Measurements from ENCODE around the gene PKN2. TPM values are rescaled to one million over a fixed set of nuclear protein-coding genes. Genes with fewer than 3 reads are reported as not detected.

Gene PKN2
- total RNA-seq, 2 donors from 2014 or later, result 29.7 to 66.9 TPM

DNA sequence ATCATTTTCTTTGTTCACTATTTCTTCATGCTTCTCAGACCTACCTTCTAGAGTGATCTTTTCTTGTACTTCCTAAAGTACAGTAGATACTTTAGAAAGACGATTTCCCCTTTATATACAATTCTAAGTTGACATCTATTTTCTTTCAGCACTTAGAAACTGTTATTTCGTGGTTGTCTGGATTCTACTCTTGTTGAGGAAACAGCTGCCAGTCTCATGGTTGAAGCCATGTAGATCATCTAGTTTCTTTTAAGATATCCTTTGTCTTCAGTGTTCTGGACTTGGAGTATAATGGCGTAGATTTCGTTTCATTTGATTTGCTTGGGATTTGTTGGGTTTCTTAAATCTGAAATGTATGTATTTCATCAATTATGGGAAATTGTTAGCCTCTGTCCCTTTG is 67.6 kb downstream of the PKN2 start:
- Histone ChIP-seq H3K27ac (no peak overlapping the region), H3K36me3 (no peaks in the 10 kb centered on the region), H3K27me3 (replicated peaks; ENCODE audit: insufficient read depth) (no peaks in the 10 kb centered on the region), H3K9me3 (no peaks in the 10 kb centered on the region), H3K4me3 (no peak overlapping the region), H3K4me1 (ENCODE audit: control insufficient read depth in 1 of 2, low read depth in 2 of 2) (no peaks in the 10 kb centered on the region)
- no peak for TF ChIP-seq CTCF (IDR thresholded peaks at IDR 0.05)
- DNase-seq (ENCODE audit: low spot score) (no peak), ATAC-seq (ENCODE audit: insufficient number of reproducible peaks, low FRiP score, low read depth) (no peak)

DNA sequence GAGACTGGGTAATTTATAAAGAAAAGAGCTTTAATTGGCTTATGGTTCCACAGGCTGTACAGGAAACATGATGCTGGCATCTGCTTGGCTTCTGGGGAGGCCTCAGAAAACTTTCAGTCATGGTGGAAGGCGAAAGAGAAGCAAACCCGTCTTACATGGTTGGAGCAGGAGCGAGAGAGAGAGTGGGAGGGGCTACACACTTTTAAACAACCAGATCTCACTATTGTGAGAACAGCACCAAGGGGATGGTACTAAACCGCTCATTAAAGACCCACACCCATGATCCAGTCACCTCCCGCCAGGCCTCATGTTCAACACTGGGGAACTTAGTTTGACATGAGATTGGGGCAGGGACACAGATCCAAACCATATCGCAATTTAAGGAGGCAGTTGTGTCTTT is 69.4 kb downstream of the PKN2 start:
- ATAC-seq (ENCODE audit: insufficient number of reproducible peaks, low FRiP score, low read depth) (no peak), DNase-seq (ENCODE audit: low spot score) (no peak)
- Histone ChIP-seq H3K9me3 (no peaks in the 10 kb centered on the region), H3K27me3 (replicated peaks; ENCODE audit: insufficient read depth) (no peaks in the 10 kb centered on the region), H3K36me3 (no peaks in the 10 kb centered on the region), H3K4me1 (ENCODE audit: control insufficient read depth in 1 of 2, low read depth in 2 of 2) (no peaks in the 10 kb centered on the region), H3K4me3 (no peak overlapping the region), H3K27ac (no peak overlapping the region)
- no peak for TF ChIP-seq CTCF (IDR thresholded peaks at IDR 0.05)

DNA sequence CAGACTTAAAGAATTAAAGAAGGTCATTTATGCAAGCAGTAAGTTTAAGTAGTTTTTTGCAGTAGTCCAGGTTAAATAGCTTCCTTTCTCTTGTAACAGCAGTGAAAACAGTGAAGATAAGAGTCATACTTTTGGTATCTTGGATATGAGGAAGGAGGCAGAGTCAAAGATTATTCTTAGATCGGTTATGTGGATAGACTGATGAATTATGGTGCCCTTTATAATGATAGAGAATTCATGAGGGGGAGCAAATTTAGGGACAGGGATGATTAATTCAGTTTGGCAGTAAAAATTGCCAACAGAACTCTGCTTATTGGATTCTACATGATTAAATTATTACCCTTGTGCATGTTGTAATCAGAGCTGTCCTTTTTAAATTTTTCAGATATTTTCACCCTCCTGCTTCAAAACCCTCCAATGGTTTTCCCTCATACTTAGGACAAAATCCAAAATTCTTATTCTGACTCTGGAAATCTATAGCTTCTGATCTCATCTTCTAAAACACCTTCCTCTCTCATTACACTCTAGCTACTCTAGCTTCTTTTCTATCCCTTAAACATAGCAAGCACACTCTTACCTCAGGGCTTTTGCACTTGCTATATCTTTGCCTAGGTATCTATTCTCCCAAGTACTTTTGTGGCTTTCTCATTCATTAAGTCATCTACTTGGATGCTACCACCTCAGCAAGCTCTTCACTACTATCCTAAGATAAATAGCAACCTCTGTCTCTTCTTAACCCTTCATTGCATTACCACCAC is 79.8 kb downstream of the PKN2 start:
- no peak for DNase-seq (ENCODE audit: low spot score)
- H3K27me3 ChIP-seq (replicated peaks; ENCODE audit: insufficient read depth), result no peaks in the 10 kb centered on the region
- no peaks in the 10 kb centered on the region for H3K9me3 ChIP-seq
- TF ChIP-seq CTCF (IDR thresholded peaks at IDR 0.05), result no peak
- H3K36me3 ChIP-seq, result no peaks in the 10 kb centered on the region
- H3K4me3 ChIP-seq, result no peak overlapping the region
- no peak overlapping the region for H3K27ac ChIP-seq
- no peak for ATAC-seq (ENCODE audit: insufficient number of reproducible peaks, low FRiP score, low read depth)
- H3K4me1 ChIP-seq (ENCODE audit: control insufficient read depth in 1 of 2, low read depth in 2 of 2), result peaks cover 6 to 28% of the 10 kb centered on the region in 2 donors

DNA sequence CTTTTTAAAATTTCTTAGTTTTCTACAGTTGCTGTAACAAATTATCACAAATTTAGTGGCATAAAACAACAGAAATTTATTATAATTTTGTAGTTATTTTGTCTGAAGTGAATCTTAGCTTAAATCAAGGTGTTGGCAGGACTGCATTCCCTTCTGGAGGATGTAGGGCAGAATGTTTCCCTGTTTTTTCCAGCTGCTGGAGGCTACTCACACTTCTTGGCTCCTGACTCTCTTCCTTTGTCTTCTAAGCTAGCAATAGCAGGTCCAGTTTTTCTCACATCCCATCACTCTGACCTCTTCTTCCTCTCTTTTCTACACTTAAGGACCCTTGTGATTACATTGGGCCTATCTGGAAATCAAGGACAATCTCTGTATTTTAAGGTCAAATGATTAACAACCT is 84.1 kb downstream of the PKN2 start:
- H3K4me1 ChIP-seq (ENCODE audit: control insufficient read depth in 1 of 2, low read depth in 2 of 2), result peaks cover 0 to 12% of the 10 kb centered on the region in 2 donors
- no peaks in the 10 kb centered on the region for H3K36me3 ChIP-seq
- TF ChIP-seq CTCF (IDR thresholded peaks at IDR 0.05), result no peak
- H3K27ac ChIP-seq, result no peak overlapping the region
- DNase-seq (ENCODE audit: low spot score), result no peak
- ATAC-seq (ENCODE audit: insufficient number of reproducible peaks, low FRiP score, low read depth), result no peak
- no peaks in the 10 kb centered on the region for H3K9me3 ChIP-seq
- no peak overlapping the region for H3K4me3 ChIP-seq
- H3K27me3 ChIP-seq (replicated peaks; ENCODE audit: insufficient read depth), result no peaks in the 10 kb centered on the region

- TF ChIP-seq CTCF (IDR thresholded peaks at IDR 0.05), result no peak
- Histone ChIP-seq H3K9me3 (no peaks in the 10 kb centered on the region), H3K4me1 (ENCODE audit: control insufficient read depth in 1 of 2, low read depth in 2 of 2) (peaks cover 0 to 6% of the 10 kb centered on the region in 2 donors), H3K27ac (no peak overlapping the region), H3K4me3 (no peak overlapping the region), H3K36me3 (no peaks in the 10 kb centered on the region), H3K27me3 (replicated peaks; ENCODE audit: insufficient read depth) (no peaks in the 10 kb centered on the region)
- DNase-seq (ENCODE audit: low spot score) (no peak), ATAC-seq (ENCODE audit: insufficient number of reproducible peaks, low FRiP score, low read depth) (no peak)
These were observed 84.7 kb downstream of the PKN2 start for GRCh38 chr1:88768816-88769215.

Data from thoracic aorta (tissue), 2 donors.